Activated naive CD4-positive, alpha-beta T cell treated with anti-CD3 and anti-CD28 coated beads for 36 hours (primary cell): Measurements from ENCODE around the gene RPS6KA6. TPM values are rescaled to one million over a fixed set of nuclear protein-coding genes. Genes with fewer than 3 reads are reported as not detected.

ENCODE experiments used
- CTCF ChIA-PET: fragments of 350-600 bp; sonication (Branson Sonifier 250); formaldehyde crosslinking; loops from one replicate; lab custom pipeline; 2021; ENCODE audit warnings: antibody characterized with exemption; lab: Charles Lee
- DNase-seq: peaks from one replicate; pipeline ENCODE4 v3.0.0-alpha.2; 2020
- H3K27ac Mint-ChIP-seq: one replicate; pipeline ENCODE4 v1.8.0; 2021; ENCODE audit warnings: mild to moderate bottlenecking, mixed read lengths
- H3K27me3 Mint-ChIP-seq: one replicate; pipeline ENCODE4 v1.8.0; 2021; ENCODE audit warnings: low read depth, mixed read lengths
- H3K36me3 Mint-ChIP-seq: one replicate; pipeline ENCODE4 v1.8.0; 2021; ENCODE audit warnings: low read depth, mixed read lengths
- H3K4me1 Mint-ChIP-seq: one replicate; pipeline ENCODE4 v1.8.0; 2021; ENCODE audit warnings: low read depth, mixed read lengths
- H3K4me3 Mint-ChIP-seq: one replicate; pipeline ENCODE4 v1.8.0; 2021; ENCODE audit warnings: mild to moderate bottlenecking, moderate library complexity, mixed read lengths
- H3K9me3 Mint-ChIP-seq: one replicate; pipeline ENCODE4 v1.8.0; 2021; ENCODE audit warnings: mixed read lengths
- intact Hi-C: fragments of 100-400 bp; cut with micrococcal nuclease; formaldehyde crosslinking; loops from one replicate; pipeline ENCODE4 v1.15.1; 2023
- total RNA-seq, 2 experiments: library from RNA; stranded (reverse); gene quantifications; one replicate each; pipeline ENCODE4 v1.2.3, GENCODE V29; 2021

Gene RPS6KA6
- total RNA-seq, 2 experiments from 2014 or later = 0.02 TPM; not detected in 1

DNA sequence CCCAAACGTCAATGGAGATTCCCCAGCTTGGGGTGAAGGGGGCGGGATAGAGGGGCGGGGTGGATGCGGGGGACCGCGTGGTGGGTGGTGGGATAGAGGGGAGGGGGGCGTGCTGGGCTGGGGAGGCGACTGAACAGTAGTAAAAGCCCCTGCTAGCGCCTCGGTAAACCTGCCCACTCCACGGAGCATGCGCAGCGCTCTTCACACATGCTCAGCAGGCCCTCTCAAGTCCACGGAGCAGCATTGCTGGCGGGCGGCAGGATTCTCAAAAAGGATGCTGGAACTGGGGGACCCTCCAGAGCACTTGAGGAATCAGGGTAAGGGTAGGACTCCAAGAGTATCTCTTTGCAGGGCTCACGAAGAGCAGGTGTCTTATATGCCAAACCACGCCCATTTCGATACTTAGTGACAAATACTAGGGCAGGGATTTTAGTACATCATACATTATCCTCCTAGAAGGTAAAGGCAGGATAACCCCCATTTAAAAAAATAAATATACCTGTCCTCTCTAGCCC is 378 bp upstream of the RPS6KA6 start:
- Mint-ChIP-seq H3K9me3 (peaks cover 2% of the 10 kb centered on the region), H3K27ac (no peak overlapping the region), H3K4me3 (peak overlapping the region; percentile 54), H3K27me3 (peaks cover 21% of the 10 kb centered on the region), H3K4me1 (peaks cover 4% of the 10 kb centered on the region), H3K36me3 (no peaks in the 10 kb centered on the region)
- DNase-seq = no peak
- intact Hi-C loops = no loop called here
- CTCF ChIA-PET = no interaction called here

- H3K4me3 Mint-ChIP-seq = peak overlapping the region; percentile 27
- DNase-seq = no peak
- H3K27me3 Mint-ChIP-seq = peaks cover 23% of the 10 kb centered on the region
- intact Hi-C loops = no loop called here
- peaks cover 2% of the 10 kb centered on the region for H3K9me3 Mint-ChIP-seq
- H3K36me3 Mint-ChIP-seq = no peaks in the 10 kb centered on the region
- H3K27ac Mint-ChIP-seq = no peak overlapping the region
- peaks cover 4% of the 10 kb centered on the region for H3K4me1 Mint-ChIP-seq
- CTCF ChIA-PET = no interaction called here
Observed at GRCh38 chrX:84186603-84187532, 1.1 kb downstream of the RPS6KA6 start.

- Mint-ChIP-seq H3K36me3 (no peaks in the 10 kb centered on the region), H3K4me3 (no peak overlapping the region), H3K4me1 (peaks cover 4% of the 10 kb centered on the region), H3K27me3 (peaks cover 15% of the 10 kb centered on the region), H3K27ac (no peak overlapping the region), H3K9me3 (no peaks in the 10 kb centered on the region)
- CTCF ChIA-PET = no interaction called here
- no peak for DNase-seq
- intact Hi-C loops = no loop called here
Observed at GRCh38 chrX:84182516-84182915, 5.5 kb downstream of the RPS6KA6 start.

DNA sequence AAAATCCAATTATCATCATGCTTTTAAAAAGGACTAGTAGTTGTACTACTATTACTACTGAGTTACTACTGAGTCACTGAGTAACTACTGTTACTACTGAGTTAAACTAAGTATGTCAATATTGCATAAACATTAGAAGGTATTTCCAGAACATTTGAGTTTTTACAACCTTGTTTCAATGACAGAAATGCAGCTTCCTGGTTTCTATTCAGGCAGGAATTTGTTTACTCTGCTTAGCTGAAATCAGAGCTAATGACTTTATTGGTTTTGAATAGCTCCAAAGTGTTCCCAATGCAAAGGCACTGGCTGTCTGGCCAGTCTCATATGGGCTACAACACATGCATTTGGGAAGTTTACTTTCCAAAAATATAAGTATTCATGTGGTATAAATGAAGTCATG is 12.0 kb downstream of the RPS6KA6 start:
- H3K27ac Mint-ChIP-seq = no peak overlapping the region
- no peak for DNase-seq
- no peaks in the 10 kb centered on the region for H3K36me3 Mint-ChIP-seq
- H3K9me3 Mint-ChIP-seq = no peaks in the 10 kb centered on the region
- CTCF ChIA-PET = no interaction called here
- H3K4me3 Mint-ChIP-seq = no peak overlapping the region
- no peaks in the 10 kb centered on the region for H3K27me3 Mint-ChIP-seq
- H3K4me1 Mint-ChIP-seq = no peaks in the 10 kb centered on the region
- intact Hi-C loops = no loop called here

GRCh38 chrX:84175274-84175673 is 12.7 kb downstream of the RPS6KA6 start:
- Mint-ChIP-seq H3K27ac (no peak overlapping the region), H3K9me3 (peaks cover 2% of the 10 kb centered on the region), H3K4me1 (no peaks in the 10 kb centered on the region), H3K4me3 (no peak overlapping the region), H3K27me3 (no peaks in the 10 kb centered on the region), H3K36me3 (no peaks in the 10 kb centered on the region)
- intact Hi-C loops = no loop called here
- CTCF ChIA-PET = no interaction called here
- DNase-seq = no peak

DNA sequence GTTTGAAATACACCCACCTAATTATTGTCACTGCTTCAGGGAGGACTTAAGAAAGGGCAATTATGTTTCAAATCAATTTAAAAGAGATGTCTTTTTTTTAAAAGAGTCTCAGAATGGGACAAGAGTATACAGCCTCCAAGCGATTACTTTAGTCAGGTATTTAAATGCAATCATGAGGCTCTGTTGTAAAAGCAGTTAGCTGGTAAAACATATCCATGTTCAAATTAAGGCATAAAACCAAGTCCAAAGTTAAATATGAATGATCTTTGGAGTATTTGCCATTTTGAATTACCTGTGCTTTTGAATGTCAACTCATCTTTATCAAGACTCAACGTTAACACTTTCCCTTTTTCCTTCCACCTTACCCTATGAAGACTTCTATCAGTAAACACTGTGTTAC is 13.7 kb downstream of the RPS6KA6 start:
- no peak overlapping the region for H3K27ac Mint-ChIP-seq
- no peaks in the 10 kb centered on the region for H3K27me3 Mint-ChIP-seq
- H3K9me3 Mint-ChIP-seq = peaks cover 2% of the 10 kb centered on the region
- H3K4me1 Mint-ChIP-seq = no peaks in the 10 kb centered on the region
- intact Hi-C loops = no loop called here
- CTCF ChIA-PET = no interaction called here
- no peak for DNase-seq
- H3K4me3 Mint-ChIP-seq = no peak overlapping the region
- H3K36me3 Mint-ChIP-seq = no peaks in the 10 kb centered on the region

DNA sequence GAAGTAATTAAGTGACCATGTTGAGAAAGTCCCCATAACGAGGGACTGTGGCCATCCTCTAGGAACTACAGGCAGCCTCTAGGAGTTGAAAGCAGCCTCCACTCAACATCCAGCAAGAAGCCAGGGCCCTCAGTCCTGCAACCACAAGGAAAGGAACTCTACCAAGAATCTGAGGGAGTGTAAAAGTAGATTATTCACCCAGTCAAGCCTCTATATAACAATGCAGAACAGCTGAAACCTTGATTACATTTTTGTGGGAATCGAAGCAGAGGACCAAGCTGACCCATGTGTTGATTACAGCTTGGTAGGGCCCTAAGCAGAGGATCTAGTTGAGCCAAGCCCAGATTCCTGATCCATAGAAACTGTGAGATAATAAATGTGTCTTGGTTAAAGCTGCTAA is 17.1 kb downstream of the RPS6KA6 start:
- Mint-ChIP-seq H3K4me1 (no peaks in the 10 kb centered on the region), H3K27ac (no peak overlapping the region), H3K9me3 (peaks cover 6% of the 10 kb centered on the region), H3K36me3 (no peaks in the 10 kb centered on the region), H3K4me3 (no peak overlapping the region), H3K27me3 (no peaks in the 10 kb centered on the region)
- CTCF ChIA-PET = no interaction called here
- intact Hi-C loops = no loop called here
- DNase-seq = no peak

DNA sequence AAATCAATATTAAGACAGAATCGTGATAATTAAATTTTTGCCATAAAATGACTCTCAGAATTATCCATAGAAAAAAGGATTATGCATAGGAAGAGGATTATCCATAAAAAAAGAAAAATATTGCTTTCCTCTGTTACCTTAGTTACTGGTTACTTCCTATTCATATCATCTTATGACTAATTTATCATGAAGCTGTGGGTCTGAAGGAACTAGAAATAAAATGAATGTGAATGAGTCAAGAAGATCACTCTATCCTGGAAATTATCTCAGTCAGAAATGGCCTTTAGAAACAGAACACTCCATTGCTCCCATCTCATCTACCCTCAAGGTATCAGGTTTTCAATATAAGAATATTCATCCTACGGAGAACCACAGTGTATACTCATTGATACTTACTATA is 19.4 kb downstream of the RPS6KA6 start:
- intact Hi-C loops = no loop called here
- CTCF ChIA-PET = no interaction called here
- H3K9me3 Mint-ChIP-seq = peaks cover 6% of the 10 kb centered on the region
- H3K36me3 Mint-ChIP-seq = no peaks in the 10 kb centered on the region
- DNase-seq = no peak
- H3K27ac Mint-ChIP-seq = no peak overlapping the region
- no peak overlapping the region for H3K4me3 Mint-ChIP-seq
- H3K4me1 Mint-ChIP-seq = no peaks in the 10 kb centered on the region
- no peaks in the 10 kb centered on the region for H3K27me3 Mint-ChIP-seq

DNA sequence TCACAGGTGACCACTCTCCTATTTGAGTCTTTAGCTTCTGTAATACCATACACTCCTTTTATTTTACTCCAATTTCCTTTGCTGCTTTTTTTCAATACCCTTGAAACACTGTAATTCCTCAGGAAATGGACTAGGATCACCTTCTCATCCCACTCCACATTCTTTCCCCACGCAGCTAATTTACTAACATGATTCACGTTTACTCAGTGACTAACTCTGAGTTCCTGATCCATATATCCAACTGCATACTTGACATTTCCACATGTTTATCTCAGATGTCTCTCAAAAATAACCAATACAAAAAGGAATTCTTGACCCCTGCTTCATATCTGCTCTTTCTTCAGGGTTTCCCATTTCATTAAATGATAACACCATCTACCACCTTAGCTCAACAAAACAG is 19.9 kb downstream of the RPS6KA6 start:
- CTCF ChIA-PET = no interaction called here
- no peak overlapping the region for H3K27ac Mint-ChIP-seq
- H3K4me3 Mint-ChIP-seq = no peak overlapping the region
- no peaks in the 10 kb centered on the region for H3K36me3 Mint-ChIP-seq
- peaks cover 6% of the 10 kb centered on the region for H3K9me3 Mint-ChIP-seq
- intact Hi-C loops = no loop called here
- no peaks in the 10 kb centered on the region for H3K4me1 Mint-ChIP-seq
- no peaks in the 10 kb centered on the region for H3K27me3 Mint-ChIP-seq
- DNase-seq = no peak

DNA sequence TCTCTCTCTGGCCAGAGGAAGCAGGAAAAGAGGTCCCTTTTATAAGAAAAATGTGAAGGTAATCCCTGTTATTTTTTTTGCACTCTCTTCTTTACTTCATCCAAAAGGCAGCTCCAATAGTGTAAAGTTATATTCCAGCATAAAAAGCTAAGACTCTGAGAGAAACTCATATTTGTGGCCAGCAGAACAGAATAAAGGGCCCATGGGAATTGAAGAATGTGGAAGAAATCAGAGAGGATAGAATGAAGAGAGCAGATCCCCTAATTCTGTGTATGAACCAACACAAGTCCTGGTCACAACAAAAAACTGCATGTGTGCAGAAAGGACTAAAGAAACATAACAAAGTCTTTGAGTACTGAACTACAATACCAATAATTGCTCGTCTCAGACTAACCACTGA is 22.3 kb downstream of the RPS6KA6 start:
- no peak overlapping the region for H3K4me3 Mint-ChIP-seq
- CTCF ChIA-PET = no interaction called here
- intact Hi-C loops = no loop called here
- no peak for DNase-seq
- no peaks in the 10 kb centered on the region for H3K36me3 Mint-ChIP-seq
- no peaks in the 10 kb centered on the region for H3K27me3 Mint-ChIP-seq
- peaks cover 6% of the 10 kb centered on the region for H3K9me3 Mint-ChIP-seq
- H3K27ac Mint-ChIP-seq = no peak overlapping the region
- no peaks in the 10 kb centered on the region for H3K4me1 Mint-ChIP-seq

DNA sequence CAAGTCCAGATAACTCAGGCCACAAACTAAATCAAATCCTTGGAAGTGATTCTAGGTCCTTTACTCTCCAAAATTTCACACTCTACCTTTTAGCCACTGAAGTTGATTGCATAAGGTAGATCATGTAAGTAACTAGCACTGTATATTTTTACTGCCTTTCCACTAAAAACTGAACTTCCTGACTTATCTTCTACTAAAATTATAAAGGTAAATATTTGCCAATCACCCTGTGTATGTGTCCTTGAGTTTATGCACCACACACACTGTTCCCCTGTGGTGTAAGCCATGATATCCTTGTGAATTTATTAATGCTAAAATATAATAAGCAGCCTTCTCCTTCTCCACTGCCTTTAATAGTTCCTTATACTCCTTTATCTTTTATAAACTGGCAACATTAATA is 25.6 kb downstream of the RPS6KA6 start:
- H3K9me3 Mint-ChIP-seq = peaks cover 3% of the 10 kb centered on the region
- no peak for DNase-seq
- no peaks in the 10 kb centered on the region for H3K27me3 Mint-ChIP-seq
- no peaks in the 10 kb centered on the region for H3K36me3 Mint-ChIP-seq
- H3K27ac Mint-ChIP-seq = no peak overlapping the region
- H3K4me1 Mint-ChIP-seq = no peaks in the 10 kb centered on the region
- intact Hi-C loops = no loop called here
- no peak overlapping the region for H3K4me3 Mint-ChIP-seq
- CTCF ChIA-PET = no interaction called here

GRCh38 chrX:84161641-84162040 is 26.4 kb downstream of the RPS6KA6 start:
- intact Hi-C loops = no loop called here
- Mint-ChIP-seq H3K4me1 (no peaks in the 10 kb centered on the region), H3K36me3 (no peaks in the 10 kb centered on the region), H3K27ac (no peak overlapping the region), H3K27me3 (no peaks in the 10 kb centered on the region), H3K4me3 (no peak overlapping the region), H3K9me3 (peaks cover 1% of the 10 kb centered on the region)
- CTCF ChIA-PET = no interaction called here
- no peak for DNase-seq

DNA sequence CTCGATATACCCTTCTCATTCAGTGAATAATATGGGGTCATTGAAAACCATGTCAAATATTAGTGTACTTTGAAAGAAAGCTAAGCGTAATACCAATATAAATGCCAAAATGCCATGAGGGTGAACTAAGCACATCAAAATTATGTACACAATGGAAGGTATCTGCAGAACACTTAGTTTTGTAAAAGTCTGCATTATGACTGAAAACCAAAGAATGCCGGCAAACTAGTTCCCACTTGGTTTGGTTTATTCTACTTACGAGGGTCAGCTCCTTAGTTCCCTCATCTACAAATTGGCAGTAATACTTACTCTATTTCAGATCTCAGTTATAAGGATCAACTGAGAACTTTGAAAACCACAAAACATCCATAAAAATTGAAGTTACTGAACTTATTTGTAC is 27.3 kb downstream of the RPS6KA6 start:
- H3K9me3 Mint-ChIP-seq = no peaks in the 10 kb centered on the region
- DNase-seq = no peak
- no peak overlapping the region for H3K4me3 Mint-ChIP-seq
- H3K4me1 Mint-ChIP-seq = no peaks in the 10 kb centered on the region
- no peaks in the 10 kb centered on the region for H3K36me3 Mint-ChIP-seq
- CTCF ChIA-PET = no interaction called here
- H3K27ac Mint-ChIP-seq = no peak overlapping the region
- no peaks in the 10 kb centered on the region for H3K27me3 Mint-ChIP-seq
- intact Hi-C loops = no loop called here
